AG09309 (cell line): Measurements from ENCODE around the gene GBP5.

ENCODE experiments used
- DNase-seq: peaks from one replicate; pipeline ENCODE4 v3.0.0-alpha.2; 2010; ENCODE audit warnings: low read depth
- H3K4me3 ChIP-seq: 2 replicates; pipeline ENCODE4 v1.5.1; 2011; ENCODE audit warnings: mild to moderate bottlenecking, low read depth, low read length, moderate library complexity; ENCODE audit not compliant: control insufficient read depth
- TF ChIP-seq, protein P1 (sequence below): IDR thresholded peaks from 2 replicates; pipeline ENCODE4 v1.5.1; 2011; ENCODE audit warnings: mild to moderate bottlenecking, low read depth, low read length, inconsistent platforms; ENCODE audit not compliant: insufficient read depth, control insufficient read depth; ENCODE audit errors: missing control alignments

Gene GBP5

GRCh38 chr1:89271341-89272015, 1.2 kb downstream of the GBP5 start:
- no peak overlapping the region for H3K4me3 ChIP-seq
- DNase-seq = peak; percentile 86
- TF ChIP-seq, protein P1, sequence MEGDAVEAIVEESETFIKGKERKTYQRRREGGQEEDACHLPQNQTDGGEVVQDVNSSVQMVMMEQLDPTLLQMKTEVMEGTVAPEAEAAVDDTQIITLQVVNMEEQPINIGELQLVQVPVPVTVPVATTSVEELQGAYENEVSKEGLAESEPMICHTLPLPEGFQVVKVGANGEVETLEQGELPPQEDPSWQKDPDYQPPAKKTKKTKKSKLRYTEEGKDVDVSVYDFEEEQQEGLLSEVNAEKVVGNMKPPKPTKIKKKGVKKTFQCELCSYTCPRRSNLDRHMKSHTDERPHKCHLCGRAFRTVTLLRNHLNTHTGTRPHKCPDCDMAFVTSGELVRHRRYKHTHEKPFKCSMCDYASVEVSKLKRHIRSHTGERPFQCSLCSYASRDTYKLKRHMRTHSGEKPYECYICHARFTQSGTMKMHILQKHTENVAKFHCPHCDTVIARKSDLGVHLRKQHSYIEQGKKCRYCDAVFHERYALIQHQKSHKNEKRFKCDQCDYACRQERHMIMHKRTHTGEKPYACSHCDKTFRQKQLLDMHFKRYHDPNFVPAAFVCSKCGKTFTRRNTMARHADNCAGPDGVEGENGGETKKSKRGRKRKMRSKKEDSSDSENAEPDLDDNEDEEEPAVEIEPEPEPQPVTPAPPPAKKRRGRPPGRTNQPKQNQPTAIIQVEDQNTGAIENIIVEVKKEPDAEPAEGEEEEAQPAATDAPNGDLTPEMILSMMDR = no peak

- TF ChIP-seq, protein P1 = no peak
- no peak overlapping the region for H3K4me3 ChIP-seq
- DNase-seq = no peak
Measured at GRCh38 chr1:89270423-89270822, 2.2 kb downstream of the GBP5 start.

DNA sequence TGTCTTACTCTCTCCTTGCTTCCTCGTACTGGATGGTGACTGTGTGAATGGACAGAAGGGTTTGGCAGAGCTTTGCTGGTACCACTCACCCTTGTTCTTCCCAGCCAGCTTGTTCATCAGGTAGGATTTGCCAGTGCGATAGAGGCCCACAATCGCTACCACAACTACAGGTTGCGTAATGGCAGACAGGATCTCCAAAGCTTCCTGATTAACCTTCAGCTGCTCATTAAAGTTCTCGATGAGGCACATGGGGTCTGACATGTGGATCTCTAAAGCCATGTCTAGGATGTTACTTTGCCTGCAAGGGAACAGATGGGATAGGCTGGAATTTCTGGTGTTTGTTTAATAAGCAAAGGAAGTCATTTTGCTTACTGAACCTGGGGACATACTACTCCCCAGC, 3.4 kb downstream of the GBP5 start:
- TF ChIP-seq, protein P1 = no peak
- H3K4me3 ChIP-seq = no peak overlapping the region
- DNase-seq = no peak

DNA sequence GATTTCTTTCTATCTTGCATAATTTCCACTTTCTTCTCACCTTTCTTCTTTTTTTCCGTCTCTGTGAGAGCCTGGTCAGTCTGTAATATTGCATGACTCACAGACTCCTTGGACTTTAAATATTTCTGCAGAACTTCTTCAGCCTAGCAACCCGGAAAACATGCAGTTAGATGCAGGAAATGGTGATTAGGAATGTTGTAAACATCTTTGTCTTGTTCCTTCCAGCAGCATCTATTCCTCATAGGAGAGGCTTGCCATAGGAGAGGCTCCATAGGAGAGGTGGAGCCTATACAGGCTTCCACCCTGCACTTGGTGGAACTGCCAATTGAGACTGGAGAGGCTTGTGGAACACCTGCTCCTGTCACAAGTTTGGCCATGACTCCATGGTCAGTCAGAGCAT, 10.0 kb downstream of the GBP5 start:
- TF ChIP-seq, protein P1 = no peak
- H3K4me3 ChIP-seq = no peak overlapping the region
- peak; percentile 14 for DNase-seq

DNA sequence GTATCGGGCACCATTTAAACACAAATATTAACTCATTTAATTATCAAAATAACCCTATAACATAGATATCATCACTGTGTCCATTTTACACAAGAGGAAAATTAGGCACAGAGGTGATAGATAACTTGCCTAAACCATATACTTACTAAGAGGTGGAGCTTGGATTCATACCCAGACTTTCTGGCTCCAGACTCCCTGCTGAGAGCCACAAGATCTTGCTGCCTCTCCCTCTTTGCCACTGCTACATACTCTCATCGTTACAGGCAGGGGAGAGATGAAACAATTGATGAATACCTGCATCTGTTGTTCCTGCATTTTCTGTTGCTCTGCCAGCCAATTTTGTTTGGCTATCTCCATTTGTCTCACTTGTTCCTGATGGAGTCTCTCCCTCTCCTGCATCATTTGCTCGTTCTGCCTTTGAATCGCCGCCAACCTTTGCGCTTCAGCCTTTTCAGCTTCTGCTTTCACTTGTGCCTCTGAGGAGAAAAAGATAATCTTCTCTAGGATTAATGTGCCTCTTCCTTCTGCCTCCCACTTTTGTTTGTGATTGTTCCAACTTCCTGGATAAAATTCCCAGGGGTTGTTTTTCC, 10.6 kb downstream of the GBP5 start:
- no peak overlapping the region for H3K4me3 ChIP-seq
- DNase-seq = no peak
- TF ChIP-seq, protein P1 = no peak

DNA sequence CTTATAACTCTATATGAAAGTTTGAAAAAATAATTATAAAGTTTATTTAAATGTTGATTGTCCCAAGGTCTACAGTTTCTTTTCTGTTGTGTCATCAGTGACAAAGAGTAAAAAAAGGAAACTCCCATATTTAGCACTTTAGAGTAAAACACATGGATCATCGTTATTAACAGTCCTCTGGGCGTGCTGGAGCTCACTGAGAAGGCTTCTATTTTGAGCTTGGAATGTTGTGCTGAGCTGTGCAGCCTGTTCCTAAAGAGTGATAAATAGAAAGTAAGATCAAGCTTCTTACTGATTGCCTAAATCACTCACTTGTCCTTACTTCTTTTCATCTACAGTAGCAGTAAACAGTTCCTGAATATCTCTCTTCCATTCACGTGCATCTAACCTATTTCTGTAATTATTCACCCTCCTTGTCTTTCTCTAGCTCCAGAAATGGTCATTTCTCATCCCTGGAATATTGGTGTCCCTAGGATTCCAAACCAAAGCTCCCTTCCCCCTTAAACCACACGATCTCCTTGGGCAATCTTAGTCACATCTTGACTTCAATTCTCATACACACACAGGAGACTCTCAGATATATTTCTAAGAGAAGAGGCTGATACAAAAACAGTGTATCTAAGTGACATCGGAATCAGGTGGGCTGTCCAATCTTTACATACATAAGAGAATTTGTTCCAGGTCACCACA, 11.9 kb downstream of the GBP5 start:
- no peak overlapping the region; the same call in 1 of the 2 replicates for H3K4me3 ChIP-seq
- TF ChIP-seq, protein P1 = no peak
- peak; percentile 11 for DNase-seq
